ENCODE measurements around the gene FBXL2.

The FBXL2 gene, protein sequence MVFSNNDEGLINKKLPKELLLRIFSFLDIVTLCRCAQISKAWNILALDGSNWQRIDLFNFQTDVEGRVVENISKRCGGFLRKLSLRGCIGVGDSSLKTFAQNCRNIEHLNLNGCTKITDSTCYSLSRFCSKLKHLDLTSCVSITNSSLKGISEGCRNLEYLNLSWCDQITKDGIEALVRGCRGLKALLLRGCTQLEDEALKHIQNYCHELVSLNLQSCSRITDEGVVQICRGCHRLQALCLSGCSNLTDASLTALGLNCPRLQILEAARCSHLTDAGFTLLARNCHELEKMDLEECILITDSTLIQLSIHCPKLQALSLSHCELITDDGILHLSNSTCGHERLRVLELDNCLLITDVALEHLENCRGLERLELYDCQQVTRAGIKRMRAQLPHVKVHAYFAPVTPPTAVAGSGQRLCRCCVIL

DNA sequence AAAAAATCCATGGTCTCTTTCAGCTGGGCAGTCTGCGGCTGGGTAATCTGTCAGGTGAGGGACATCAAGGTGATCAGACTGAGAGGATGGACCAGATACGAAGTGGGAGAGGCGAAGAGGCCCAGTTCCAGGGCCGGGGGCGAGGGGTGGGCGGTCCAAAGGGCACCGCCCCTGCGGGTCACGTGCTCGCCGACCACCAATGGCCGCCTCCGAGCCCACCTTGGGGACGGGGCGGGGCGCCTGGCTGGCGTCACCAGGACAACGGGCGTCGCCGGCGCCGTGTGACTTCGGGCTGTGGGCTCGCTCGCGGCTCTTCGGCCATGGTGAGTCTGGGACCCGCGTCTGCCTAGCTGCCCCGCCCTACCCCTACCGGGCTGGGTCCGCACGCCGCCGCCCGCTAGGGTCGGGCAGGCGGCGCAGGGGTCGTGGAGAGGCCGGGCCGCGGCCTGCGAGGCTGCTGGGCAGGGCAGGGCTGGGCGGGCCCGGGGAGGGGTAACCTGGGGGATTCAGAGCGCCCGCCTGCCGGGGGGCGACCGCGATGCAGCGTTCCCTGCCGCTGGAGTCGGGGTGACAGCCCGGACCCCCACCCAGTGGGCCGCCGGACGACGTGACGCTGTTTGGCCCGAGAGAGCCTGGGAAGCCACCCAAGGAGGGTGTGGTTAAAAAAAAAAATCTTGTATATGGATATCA, at the start of gene FBXL2:
TSS of gene FBXL2 (plus strand) at position 250 of the 690 bp plus-strand sequence. CDS start at position 321, 71 bp downstream.
- peak; percentile 10 to 22 for DNase-seq (ENCODE audit: low read depth in 2 of 2)

DNA sequence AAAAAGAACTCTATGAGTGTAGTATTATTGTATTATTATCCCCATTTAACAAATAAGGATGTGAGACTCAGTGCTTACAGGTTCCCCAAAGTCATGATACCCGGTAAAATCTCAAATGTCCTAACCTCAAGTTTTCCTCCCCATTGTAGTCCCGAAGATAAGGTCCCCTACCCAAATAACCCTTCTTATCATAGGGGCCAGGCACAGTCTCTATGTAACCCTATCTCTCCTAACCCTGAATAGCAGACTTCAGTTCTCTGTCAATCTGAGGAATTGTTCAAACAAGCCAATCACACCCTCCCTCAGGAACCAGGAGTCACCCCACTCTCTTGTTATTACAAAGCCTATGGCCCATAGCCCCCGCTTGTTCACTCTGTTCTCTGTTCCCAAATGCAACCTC, 48.2 kb upstream of the FBXL2 start:
- no peak for DNase-seq (ENCODE audit: low read depth in 2 of 2)

DNA sequence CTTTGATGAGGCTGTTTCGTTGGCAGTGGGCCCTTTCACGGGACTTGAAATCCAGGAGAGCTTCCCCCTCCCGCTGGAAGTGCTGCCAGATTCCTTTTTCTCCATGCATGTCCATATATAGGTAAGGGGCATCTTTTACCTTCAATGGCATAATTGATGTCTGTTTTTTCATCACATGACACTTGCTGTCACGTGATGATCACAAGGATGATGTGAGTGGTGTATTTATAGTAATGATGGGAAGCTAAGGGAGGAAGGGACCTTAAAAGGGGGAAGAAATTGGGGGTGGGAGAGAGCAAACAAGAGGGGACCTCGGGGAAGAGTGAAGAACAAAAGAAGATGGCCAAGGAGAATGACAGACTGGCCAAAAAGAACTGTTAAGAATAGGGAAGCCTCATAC, 47.3 kb upstream of the FBXL2 start:
- DNase-seq (ENCODE audit: low read depth in 2 of 2) = no peak

DNA sequence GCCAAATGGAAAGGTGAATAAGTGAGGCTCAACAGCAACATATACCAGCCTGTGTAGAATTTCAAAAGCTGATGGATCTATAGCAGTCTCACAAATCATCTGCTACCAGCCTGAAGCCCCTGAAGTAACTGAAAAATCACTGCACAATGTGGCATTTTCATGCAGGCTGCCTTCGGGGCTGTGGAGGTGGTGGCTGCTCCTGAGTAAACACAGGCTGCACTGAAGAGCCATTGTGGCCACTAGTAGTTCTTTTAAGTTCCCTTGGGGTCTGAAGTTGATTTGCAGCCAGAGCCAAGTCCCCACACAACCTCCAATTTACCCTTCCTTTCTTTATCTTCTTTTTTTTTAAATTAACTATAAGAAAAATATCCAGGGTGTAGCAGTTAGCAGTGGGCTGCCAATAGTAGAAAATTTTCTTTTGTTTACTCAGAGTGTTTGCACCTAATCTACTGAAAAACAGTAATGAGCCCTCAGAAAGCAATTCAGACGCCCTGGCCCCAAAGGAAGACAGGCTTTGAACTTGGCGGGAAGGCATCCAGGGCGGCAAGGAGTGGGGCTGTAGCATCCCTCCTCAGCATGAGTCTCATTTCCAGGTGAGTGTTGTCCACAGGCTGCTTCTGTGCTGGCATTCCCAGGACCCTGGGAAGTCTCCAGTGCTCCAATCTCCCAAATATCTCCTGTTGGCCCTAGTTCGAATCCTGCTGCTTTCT, 45.3 kb upstream of the FBXL2 start:
- no peak for DNase-seq (ENCODE audit: low read depth in 2 of 2)

DNA sequence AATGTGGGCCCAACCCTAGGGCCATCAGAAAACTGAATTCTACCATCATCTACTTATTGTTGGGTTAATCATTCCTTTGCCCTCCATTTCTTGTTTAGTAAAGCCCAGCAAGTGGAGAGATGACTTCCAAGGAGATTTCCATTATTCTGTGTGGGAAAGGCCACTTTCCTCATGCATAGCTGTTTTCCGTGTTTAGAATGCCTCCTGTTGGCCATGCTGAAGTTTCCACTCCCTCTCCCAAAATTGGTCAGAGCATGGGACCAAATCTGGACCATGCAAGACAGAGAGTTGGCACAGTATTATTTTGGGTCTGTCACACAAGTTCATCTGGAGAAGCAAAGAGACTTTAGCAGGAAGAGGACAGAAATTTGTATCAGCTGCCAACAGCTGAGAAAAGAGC, 43.4 kb upstream of the FBXL2 start:
- no peak for DNase-seq (ENCODE audit: low read depth in 2 of 2)

DNA sequence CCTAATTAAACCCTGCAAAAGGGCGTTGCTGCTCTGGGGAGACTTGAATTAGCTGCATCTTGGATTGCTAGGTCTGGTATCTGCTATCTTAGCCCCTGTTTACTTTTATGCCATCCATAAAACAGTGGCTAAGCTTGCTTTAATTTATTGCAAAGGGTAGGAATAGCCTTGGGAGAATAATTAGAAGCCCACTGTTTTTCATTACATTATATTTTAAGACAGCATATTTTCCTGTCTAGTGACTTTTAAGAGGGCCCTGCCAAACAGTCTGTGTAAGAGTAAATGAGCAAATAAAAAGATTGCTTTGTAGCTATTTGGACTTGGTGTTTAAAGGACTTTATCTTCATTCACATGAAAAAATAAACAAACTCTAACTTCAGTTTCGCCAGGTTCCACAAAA, 41.2 kb upstream of the FBXL2 start:
- no peak for DNase-seq (ENCODE audit: low read depth in 2 of 2)

DNA sequence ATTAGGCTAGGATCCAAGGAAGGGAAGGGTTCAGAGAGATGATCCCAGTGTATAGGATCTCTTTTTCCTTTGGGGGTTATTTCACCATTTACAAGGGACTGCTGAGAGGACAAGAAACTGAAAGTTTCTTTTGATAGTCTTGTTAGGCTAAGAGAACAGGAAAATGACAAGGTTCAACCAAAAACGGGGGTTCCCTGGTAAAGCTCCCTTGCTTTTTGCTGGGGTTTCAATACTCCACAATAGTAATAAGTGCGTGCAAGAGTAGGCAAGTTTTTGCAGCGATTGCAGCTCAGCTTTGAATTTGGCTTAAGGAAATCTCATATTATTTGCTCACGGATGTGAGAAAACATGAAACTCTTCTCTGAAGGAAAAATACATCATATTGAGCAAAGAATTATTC, 39.8 kb upstream of the FBXL2 start:
- no peak for DNase-seq (ENCODE audit: low read depth in 2 of 2)

DNA sequence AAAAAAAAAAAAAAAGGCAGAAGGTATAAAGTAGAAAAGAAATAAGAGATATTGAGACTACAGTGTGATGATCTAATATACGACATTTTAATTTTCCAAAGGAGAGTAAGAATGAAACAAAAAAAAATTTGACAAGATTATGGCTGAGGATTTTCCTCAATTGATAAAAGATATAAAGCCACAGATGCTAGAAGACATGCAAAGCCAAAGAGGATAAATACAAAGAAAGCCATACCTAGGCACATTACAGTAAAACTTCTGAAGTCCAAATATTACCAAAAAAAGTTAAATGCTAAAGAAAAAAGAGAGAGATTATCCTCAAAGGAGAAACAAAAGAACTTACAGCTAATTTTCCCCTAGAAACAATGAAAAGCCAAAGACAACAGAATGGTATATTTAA, 38.3 kb upstream of the FBXL2 start:
- no peak for DNase-seq (ENCODE audit: low read depth in 2 of 2)

DNA sequence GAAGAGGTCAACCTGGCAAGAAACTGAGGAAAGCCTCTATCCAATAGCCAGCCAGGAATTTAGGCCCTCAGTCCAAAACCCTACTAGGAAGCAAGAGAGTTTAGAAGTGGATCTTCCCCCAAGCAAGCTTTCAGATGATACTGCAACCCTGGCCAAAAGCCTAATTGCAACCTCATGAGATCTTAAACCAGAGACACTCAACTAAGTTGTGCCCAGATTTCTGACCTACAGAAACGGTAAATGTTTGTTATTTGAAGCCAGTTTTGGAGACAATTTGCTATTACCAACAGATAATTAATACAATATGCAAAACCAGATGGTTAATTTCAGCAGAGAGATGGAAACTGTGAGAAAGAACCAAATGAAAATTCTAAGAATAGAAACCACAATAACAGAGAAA, 37.0 kb upstream of the FBXL2 start:
- DNase-seq (ENCODE audit: low read depth in 2 of 2) = no peak

DNA sequence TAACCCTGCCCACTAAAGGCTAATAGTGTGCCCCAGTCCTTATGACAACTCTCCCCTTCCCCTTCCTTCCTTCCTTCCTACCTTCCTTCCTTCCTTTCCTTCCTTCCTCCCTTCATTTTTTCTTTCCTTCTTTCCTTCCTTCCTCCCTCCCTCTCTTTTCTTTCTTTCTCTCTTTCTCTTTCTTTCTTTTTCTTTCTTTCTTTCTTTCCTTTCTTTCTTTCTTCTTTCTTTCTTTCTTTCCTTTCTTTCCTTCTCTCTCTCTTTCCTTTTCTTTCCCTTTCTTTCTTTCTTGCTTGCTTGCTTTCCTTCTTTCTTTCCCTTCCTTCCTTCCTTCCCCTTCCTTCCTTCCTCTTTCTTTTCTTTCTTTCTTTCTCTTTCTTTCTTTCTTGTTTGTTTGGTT, 30.5 kb upstream of the FBXL2 start:
- no peak for DNase-seq (ENCODE audit: low read depth in 2 of 2)

DNA sequence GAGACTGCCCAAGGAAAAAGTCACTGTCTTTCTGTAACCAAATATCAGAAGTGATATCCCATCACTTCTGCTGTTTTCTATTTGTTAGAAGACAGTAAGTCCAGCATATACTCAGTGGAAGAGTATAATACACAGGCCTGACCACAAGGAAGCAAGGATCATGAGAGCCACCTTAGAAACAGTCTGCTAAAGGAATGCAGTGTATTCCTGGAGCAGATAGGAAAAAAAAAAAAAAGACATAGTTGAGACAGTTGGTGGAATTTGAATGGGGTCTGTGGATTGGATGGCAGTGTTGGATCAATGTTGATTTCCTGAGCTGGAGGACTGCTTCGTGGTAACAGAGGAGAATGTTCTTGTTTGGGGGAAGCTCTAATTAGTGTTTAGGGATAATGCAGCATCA, 26.5 kb upstream of the FBXL2 start:
- DNase-seq (ENCODE audit: low read depth in 2 of 2) = no peak

DNA sequence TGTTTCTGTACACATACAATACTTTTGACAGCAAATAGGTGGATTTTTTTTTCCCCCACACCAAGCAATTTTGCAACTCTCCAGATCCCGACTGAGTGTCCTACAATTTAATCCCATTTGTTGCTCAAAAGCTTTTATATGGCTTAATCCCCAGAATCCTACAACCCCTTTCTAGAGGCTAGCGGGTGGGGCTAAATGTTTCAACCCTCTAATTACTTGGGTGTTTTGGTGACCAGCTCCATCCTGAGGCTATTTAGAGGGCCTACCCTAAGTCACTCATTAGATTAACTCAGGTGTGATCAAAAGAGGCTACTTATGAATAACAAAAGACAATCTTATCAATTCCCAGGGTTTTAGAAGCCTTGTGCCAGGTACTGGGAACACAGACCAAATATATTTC, 21.0 kb upstream of the FBXL2 start:
- DNase-seq (ENCODE audit: low read depth in 2 of 2) = no peak

DNA sequence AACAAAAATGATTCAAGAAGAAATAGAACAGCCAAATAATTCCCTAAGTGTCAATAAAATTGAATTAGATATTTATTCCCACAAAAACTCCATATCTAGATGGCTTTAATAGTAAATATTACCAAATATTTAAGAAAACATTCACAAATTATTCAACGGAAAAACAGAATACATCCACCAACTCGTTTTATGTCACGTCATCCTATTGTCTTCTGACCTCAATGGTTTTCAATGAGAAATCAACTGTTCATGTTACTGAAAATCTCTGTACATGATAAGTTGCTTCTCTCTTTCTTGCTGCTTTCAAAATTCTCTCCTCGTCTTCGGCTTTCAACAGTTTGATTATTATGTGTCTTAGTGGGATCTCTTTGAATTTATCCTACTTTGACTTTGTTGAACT, 17.1 kb upstream of the FBXL2 start:
- no peak for DNase-seq (ENCODE audit: low read depth in 2 of 2)

DNA sequence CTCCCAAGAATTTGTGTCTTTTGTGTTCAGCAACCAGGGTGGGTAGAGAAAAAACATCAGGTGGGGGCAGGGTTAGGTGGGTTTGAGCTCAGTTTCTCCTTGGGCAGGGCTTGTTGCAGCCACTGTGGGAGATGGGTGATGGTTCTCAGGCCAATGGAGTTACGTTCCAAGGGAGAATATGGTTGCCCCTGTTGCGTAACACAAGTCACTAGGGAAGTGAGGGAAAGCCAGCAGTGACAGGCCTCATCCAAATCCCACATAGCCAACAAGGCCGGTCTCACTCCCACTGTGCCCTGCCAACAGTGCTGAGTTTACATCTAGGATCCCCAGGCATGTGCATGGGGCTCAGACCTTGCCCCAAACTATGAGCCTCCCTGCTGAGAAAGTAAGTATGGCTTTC, 7.9 kb upstream of the FBXL2 start:
- no peak for DNase-seq (ENCODE audit: low read depth in 2 of 2)

DNA sequence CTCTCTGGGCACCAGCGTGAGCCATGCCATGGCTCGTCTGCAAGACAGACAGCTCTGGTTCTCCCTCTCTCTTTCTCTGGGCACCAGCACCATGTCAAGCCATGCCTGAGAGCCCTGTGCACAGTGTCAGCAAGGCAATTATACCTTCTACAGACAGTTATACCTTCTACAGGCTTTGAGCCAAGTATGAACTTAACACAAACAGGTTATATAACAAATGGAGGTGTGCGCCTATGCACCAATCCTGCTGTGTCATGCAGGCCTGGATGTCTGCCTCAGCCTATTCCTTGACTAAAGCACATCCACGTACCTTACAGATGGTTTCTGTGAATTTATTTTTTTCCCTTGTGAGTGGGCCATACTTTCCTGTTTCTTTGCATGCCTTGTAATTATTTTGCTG, 5.9 kb upstream of the FBXL2 start:
- DNase-seq (ENCODE audit: low read depth in 2 of 2) = no peak

DNA sequence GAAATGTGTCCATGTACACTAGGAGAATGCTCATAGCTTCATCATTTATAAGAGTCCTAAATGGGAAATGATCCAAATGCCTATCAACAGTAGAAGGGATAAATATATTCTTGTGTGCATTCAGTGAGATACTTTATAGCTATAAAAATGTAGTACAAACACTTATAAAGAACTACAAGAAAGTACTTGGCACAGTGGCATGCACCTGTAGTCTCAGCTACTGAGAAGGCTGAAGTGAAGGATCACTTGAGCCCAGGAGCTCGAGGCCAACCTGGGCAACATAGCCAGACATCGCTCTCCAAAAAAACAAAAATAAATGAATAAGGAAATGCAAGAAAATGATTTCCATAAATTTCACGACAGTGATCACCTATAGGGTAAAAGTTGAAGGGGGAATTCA, 3.6 kb upstream of the FBXL2 start:
- no peak for DNase-seq (ENCODE audit: low read depth in 2 of 2)

DNA sequence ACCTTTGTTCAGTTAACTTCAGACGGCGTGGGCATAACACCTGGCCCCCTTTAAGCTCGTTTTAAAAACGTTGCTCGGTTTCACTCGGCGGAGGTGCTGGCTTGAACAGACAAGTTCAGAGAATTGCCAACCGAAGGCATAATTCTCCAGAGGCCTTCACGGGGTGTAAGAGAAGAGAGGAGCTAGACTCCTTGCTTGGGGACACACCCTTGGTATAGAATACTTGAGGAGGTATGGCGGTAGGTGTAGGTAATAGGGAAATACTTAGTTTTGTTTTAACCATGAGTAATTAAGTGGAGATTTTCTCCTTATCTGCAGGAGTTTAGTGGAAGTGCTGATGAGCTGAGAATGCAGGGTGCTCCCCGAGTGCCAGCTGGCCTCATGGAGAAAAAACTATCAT, 921 bp downstream of the FBXL2 start:
- no peak for DNase-seq (ENCODE audit: low read depth in 2 of 2)

DNA sequence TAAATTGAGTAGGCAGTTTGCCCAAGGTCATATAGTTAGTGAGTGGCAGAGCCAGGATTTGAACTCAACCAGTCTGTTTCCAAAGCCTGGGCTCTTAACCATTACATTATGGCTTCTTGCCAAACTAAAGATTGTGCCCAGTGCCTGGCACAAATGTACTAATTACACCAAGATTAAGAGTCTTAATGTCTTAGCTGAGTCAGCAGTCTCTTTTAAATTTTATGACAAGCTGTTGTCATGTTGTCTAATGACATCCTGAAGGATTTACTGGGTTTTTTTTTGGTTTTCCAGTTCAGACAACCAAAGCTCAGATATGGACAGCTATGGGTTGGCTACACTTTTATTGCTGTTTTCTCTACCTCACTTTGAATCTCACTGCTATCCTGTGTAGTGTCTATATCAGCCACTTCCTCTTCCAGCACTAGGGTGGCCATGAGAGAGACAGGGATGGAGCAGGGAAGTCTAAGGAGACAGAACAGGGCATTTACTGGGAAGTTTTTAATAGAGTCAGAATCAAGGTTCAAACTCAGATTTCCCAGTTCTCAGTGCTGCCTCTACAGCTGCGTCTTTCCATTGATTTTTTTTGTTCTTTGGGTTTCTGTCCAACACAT, 10.5 kb downstream of the FBXL2 start:
- no peak for DNase-seq (ENCODE audit: low read depth in 2 of 2)

DNA sequence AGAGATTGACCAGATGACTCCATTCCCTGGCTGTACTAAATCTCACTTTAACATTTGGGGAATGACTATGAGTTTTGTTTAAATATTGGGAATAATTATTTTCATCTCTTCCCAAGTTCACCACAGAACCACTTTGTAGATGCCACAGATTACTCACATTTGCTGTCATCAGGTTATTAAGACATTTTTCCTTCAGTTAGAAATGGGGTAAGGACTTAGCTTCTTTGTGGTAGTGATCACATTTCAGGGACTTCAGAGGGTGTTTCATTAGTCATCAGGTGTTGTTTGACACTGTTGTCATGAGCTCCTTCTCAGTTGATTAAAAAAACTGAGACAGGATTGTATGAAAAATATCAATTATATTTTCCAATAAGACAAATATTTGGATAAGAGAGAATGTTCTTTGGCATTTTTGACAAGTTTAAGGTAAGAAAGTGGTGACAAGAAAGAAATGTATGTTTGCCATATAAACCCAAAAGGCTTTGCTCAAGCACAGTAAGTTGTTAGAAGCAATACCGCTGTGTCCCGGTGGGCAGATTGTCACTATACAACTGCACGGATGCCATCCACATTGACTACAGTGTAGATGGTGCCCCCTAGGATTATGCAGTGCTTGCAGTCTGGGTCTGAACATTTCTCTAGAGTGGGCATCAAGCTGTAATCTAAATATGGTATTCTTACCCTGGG, 22.3 kb downstream of the FBXL2 start:
- DNase-seq (ENCODE audit: low read depth in 2 of 2) = peak; percentile 84 to 86

DNA sequence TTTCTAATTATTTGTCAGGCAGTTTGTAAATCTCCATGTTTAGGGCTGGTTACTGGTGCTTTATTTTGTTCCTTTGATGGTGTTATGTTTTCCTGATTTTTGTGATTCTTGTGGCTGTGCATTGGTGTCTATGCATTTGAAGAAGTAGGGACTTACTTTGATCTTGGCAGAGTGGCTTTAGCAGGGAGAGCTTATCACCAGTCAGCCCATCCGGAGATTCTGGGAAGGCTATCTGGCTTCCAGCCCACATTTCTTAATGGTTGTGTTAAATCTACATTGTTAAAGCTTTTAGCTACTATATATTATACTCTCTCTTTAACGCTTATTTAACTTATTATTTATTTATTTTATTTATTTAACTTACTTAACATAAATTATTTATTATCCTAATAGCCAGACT, 35.1 kb downstream of the FBXL2 start:
- DNase-seq (ENCODE audit: low read depth in 2 of 2) = no peak

DNA sequence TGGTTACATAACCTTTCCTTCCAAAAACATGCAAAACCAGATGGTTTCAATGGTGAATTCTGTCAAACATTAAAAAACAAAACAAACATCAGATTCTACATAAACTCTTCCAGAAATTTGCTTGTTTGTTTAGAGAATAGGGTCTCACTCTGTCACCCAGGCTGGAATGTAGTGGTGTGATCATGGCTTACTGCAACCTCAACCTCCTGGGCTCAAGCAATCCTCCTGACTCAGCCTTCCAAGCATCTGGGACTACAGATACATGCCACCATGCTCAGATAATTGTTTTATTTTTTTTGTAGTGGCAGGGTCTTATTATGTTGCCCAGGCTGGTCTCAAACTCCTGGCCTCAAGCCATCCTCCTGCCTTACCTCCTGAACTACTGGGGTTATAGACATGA, 36.1 kb downstream of the FBXL2 start:
- no peak for DNase-seq (ENCODE audit: low read depth in 2 of 2)

DNA sequence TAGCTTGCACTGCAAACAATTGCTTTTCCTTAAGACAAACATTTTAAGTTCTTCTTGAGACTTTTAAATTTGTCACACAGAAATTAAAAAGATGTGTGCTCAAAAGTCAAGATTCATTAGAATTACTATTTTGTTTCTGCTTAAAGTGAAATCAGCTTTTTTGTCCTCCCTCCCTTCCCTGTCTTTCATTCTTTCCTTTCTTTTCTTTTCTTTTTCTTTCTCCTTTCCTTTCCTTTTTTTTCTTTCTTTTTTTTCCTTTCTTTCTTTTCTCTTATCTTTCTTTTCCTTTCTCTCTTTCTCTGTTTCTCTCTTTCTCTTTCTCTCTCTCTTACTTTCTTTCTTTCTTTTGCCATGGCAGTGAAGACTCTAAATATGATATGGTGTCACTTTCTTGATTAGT, 37.8 kb downstream of the FBXL2 start:
- no peak for DNase-seq (ENCODE audit: low read depth in 2 of 2)
